ENCODE results near the gene FLCN.
"Not testable (repeated sequence)": the region's sequence is repeated elsewhere in the genome, so short reads cannot be mapped to it uniquely, and the experiment has no call there.

Gene FLCN

GRCh38 chr17:17186551-17187505 lies 50.1 kb downstream of the FLCN start:
- Histone ChIP-seq H3K36me3 (ENCODE audit: control insufficient read depth, insufficient read depth, low read length) (peaks cover 14% of the 10 kb centered on the region), H3K27ac (ENCODE audit: insufficient read depth, low read length, poor library complexity, severe bottlenecking) (peak overlapping the region; percentile 29), H3K9me3 (ENCODE audit: control insufficient read depth, low read length) (no peaks in the 10 kb centered on the region), H3K4me1 (ENCODE audit: control insufficient read depth, insufficient read depth, low read length, poor library complexity, severe bottlenecking) (peaks cover 49% of the 10 kb centered on the region), H3K27me3 (replicated peaks; ENCODE audit: control insufficient read depth, insufficient read depth, low read length, poor library complexity, severe bottlenecking) (no peaks in the 10 kb centered on the region), H3K4me3 (ENCODE audit: insufficient read depth, low read depth, low read length, poor library complexity, severe bottlenecking) (no peak overlapping the region)
- no peak for DNase-seq

DNA sequence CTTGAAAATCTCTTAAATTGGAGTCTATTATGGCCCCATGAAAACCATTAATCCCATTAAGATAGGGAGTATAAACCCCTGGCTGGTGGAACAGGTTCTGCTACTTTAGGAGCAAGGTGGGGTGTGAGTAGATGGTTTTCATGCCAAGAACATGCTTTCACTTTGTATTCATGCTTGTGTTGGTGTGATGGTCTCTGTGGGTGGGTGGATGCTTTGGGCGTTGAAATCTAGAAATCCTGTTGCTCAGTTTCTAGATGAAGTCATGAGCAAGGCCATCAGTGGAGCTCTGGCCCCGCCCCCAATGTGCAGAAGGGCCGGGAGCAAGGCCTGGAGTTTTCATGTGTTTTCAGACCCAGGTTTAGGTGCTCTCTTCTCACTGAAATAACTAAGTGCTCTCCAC lies 50.9 kb downstream of the FLCN start:
- peak overlapping the region; percentile 29 for H3K27ac ChIP-seq (ENCODE audit: insufficient read depth, low read length, poor library complexity, severe bottlenecking)
- no peak overlapping the region for H3K4me3 ChIP-seq (ENCODE audit: insufficient read depth, low read depth, low read length, poor library complexity, severe bottlenecking)
- H3K27me3 ChIP-seq (replicated peaks; ENCODE audit: control insufficient read depth, insufficient read depth, low read length, poor library complexity, severe bottlenecking): no peaks in the 10 kb centered on the region
- peaks cover 57% of the 10 kb centered on the region for H3K4me1 ChIP-seq (ENCODE audit: control insufficient read depth, insufficient read depth, low read length, poor library complexity, severe bottlenecking)
- DNase-seq: no peak
- no peaks in the 10 kb centered on the region for H3K9me3 ChIP-seq (ENCODE audit: control insufficient read depth, low read length)
- peaks cover 14% of the 10 kb centered on the region for H3K36me3 ChIP-seq (ENCODE audit: control insufficient read depth, insufficient read depth, low read length)

- Histone ChIP-seq H3K36me3 (ENCODE audit: control insufficient read depth, insufficient read depth, low read length) (peaks cover 16% of the 10 kb centered on the region), H3K4me1 (ENCODE audit: control insufficient read depth, insufficient read depth, low read length, poor library complexity, severe bottlenecking) (peaks cover 66% of the 10 kb centered on the region), H3K27ac (ENCODE audit: insufficient read depth, low read length, poor library complexity, severe bottlenecking) (peak overlapping the region; percentile 29)
- H3K9me3 ChIP-seq (ENCODE audit: control insufficient read depth, low read length); DNase-seq; H3K4me3 ChIP-seq (ENCODE audit: insufficient read depth, low read depth, low read length, poor library complexity, severe bottlenecking); H3K27me3 ChIP-seq (replicated peaks; ENCODE audit: control insufficient read depth, insufficient read depth, low read length, poor library complexity, severe bottlenecking): not testable (repeated sequence)
Measured at GRCh38 chr17:17184985-17185757, 51.8 kb downstream of the FLCN start.

DNA sequence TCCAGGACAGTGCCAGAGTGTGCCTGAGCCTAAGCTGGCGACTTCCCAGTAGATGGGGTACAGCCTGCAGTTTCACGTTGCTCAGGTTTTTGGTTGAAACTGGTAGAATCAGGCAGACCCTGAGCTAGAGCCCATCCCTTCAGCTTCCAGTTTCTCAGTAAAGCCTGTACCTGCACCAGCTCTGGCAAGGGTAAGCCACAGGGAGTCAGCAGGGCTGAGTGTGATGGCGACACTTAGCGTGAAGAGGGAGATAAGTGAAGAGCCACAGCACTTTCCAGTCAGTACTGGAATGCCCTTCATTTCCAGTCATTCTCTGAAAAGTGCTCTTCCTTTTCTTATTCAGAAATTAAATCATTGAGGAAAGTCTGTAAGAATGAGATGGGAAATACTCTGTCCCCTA lies 53.2 kb downstream of the FLCN start:
- H3K9me3 ChIP-seq (ENCODE audit: control insufficient read depth, low read length): no peaks in the 10 kb centered on the region
- peaks cover 13% of the 10 kb centered on the region for H3K36me3 ChIP-seq (ENCODE audit: control insufficient read depth, insufficient read depth, low read length)
- no peak overlapping the region for H3K4me3 ChIP-seq (ENCODE audit: insufficient read depth, low read depth, low read length, poor library complexity, severe bottlenecking)
- no peaks in the 10 kb centered on the region for H3K27me3 ChIP-seq (replicated peaks; ENCODE audit: control insufficient read depth, insufficient read depth, low read length, poor library complexity, severe bottlenecking)
- H3K4me1 ChIP-seq (ENCODE audit: control insufficient read depth, insufficient read depth, low read length, poor library complexity, severe bottlenecking): peaks cover 77% of the 10 kb centered on the region
- DNase-seq: no peak
- peak overlapping the region; percentile 42 for H3K27ac ChIP-seq (ENCODE audit: insufficient read depth, low read length, poor library complexity, severe bottlenecking)

DNA sequence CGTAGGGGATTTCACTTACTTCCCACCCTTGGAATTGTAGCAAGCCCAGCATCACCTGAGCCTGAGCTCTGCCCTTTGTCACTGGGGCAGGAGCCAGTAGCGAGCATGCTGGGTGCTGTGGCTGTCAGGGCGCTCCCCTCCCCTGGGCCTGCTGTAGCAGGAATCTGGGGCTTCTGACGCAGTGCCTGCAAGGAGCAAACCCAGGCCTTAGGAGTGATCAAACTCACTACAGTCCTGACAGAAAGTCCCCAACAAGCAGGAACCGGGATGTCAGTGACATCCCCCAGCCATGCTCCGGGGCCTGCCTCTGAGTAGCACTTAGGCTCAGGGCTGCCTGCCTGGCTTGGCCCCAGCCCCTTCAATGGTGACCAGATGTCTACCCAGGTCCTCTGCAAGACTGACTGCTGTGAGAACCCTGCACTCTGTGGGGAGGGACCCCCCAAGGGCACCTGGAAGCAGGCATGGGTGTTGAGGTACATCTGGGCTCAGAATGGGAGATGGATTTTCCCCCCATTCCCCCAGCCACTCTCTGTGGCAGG lies 54.3 kb downstream of the FLCN start:
- Histone ChIP-seq H3K27ac (ENCODE audit: insufficient read depth, low read length, poor library complexity, severe bottlenecking) (peak overlapping the region; percentile 78), H3K9me3 (ENCODE audit: control insufficient read depth, low read length) (no peaks in the 10 kb centered on the region), H3K36me3 (ENCODE audit: control insufficient read depth, insufficient read depth, low read length) (peaks cover 7% of the 10 kb centered on the region), H3K4me3 (ENCODE audit: insufficient read depth, low read depth, low read length, poor library complexity, severe bottlenecking) (peak overlapping the region; percentile 31), H3K27me3 (replicated peaks; ENCODE audit: control insufficient read depth, insufficient read depth, low read length, poor library complexity, severe bottlenecking) (no peaks in the 10 kb centered on the region), H3K4me1 (ENCODE audit: control insufficient read depth, insufficient read depth, low read length, poor library complexity, severe bottlenecking) (peaks cover 87% of the 10 kb centered on the region)
- no peak for DNase-seq

- Histone ChIP-seq H3K4me1 (ENCODE audit: control insufficient read depth, insufficient read depth, low read length, poor library complexity, severe bottlenecking) (peaks cover 92% of the 10 kb centered on the region), H3K36me3 (ENCODE audit: control insufficient read depth, insufficient read depth, low read length) (peaks cover 9% of the 10 kb centered on the region), H3K9me3 (ENCODE audit: control insufficient read depth, low read length) (no peaks in the 10 kb centered on the region), H3K4me3 (ENCODE audit: insufficient read depth, low read depth, low read length, poor library complexity, severe bottlenecking) (peak overlapping the region; percentile 31), H3K27me3 (replicated peaks; ENCODE audit: control insufficient read depth, insufficient read depth, low read length, poor library complexity, severe bottlenecking) (no peaks in the 10 kb centered on the region), H3K27ac (ENCODE audit: insufficient read depth, low read length, poor library complexity, severe bottlenecking) (peak overlapping the region; percentile 78)
- DNase-seq: peak in 1 of 3 donors; percentile 22
Measured at GRCh38 chr17:17181666-17182597, 55.0 kb downstream of the FLCN start.

DNA sequence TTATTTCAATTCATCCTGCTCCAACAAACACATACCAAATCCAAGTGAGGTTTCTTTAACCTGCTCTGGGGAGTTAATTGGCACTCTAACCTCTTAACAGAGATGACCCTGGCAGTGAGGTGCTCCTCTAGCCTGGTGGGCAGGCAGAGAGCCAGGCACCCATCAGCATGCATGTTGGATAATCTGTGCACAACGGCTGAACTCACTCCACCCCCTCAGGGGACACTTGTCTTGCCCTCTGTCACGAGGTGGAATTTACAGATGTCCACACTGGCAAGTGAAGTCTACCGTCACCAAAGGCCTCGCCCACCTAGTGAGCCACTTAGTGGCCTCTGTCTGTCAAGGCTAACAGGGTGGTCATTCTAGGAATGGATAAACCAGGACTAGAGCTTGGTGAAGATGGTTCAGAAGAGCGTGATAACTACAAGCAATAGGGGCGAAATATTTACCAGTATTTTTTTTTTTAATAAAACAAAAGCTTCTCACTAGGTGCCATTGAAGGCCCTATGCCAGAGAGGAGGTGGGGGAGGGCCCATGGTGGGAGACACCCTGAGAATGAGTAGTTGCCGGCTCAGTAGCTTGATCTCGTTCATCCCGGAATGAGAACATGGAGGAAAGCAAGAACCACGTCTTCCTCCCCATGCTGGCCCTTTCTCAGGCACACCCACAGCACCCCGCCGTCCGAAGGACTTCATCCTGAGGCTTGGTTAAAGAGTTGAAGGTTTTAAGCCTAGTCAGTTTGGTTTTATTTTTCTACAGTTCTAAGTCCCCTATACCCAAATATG lies 56.0 kb downstream of the FLCN start:
- H3K36me3 ChIP-seq (ENCODE audit: control insufficient read depth, insufficient read depth, low read length): peaks cover 9% of the 10 kb centered on the region

GRCh38 chr17:17180141-17180603 lies 56.8 kb downstream of the FLCN start:
- Histone ChIP-seq H3K4me3 (ENCODE audit: insufficient read depth, low read depth, low read length, poor library complexity, severe bottlenecking) (no peak overlapping the region), H3K27ac (ENCODE audit: insufficient read depth, low read length, poor library complexity, severe bottlenecking) (peak overlapping the region; percentile 78), H3K36me3 (ENCODE audit: control insufficient read depth, insufficient read depth, low read length) (peaks cover 9% of the 10 kb centered on the region), H3K9me3 (ENCODE audit: control insufficient read depth, low read length) (no peaks in the 10 kb centered on the region), H3K4me1 (ENCODE audit: control insufficient read depth, insufficient read depth, low read length, poor library complexity, severe bottlenecking) (peaks cover 94% of the 10 kb centered on the region), H3K27me3 (replicated peaks; ENCODE audit: control insufficient read depth, insufficient read depth, low read length, poor library complexity, severe bottlenecking) (no peaks in the 10 kb centered on the region)
- no peak for DNase-seq

More for the DNA sequence above, 56.0 kb downstream of the FLCN start:
- Histone ChIP-seq H3K27me3 (replicated peaks; ENCODE audit: control insufficient read depth, insufficient read depth, low read length, poor library complexity, severe bottlenecking) (no peaks in the 10 kb centered on the region), H3K9me3 (ENCODE audit: control insufficient read depth, low read length) (no peaks in the 10 kb centered on the region), H3K4me1 (ENCODE audit: control insufficient read depth, insufficient read depth, low read length, poor library complexity, severe bottlenecking) (peaks cover 94% of the 10 kb centered on the region), H3K27ac (ENCODE audit: insufficient read depth, low read length, poor library complexity, severe bottlenecking) (peak overlapping the region; percentile 78), H3K4me3 (ENCODE audit: insufficient read depth, low read depth, low read length, poor library complexity, severe bottlenecking) (peak overlapping the region; percentile 5)
- no peak for DNase-seq
